NCI-H2081 (cell line): Measurements from ENCODE around the gene ARHGAP44.
"Not testable (repeated sequence)": the region's sequence is repeated elsewhere in the genome, so short reads cannot be mapped to it uniquely, and the experiment has no call there.

Experiments
- DNase-seq, 2 experiments: peaks; one replicate each; lab custom pipeline; 2025; lab: John Stamatoyannopoulos, UW

ARHGAP44 gene

DNA sequence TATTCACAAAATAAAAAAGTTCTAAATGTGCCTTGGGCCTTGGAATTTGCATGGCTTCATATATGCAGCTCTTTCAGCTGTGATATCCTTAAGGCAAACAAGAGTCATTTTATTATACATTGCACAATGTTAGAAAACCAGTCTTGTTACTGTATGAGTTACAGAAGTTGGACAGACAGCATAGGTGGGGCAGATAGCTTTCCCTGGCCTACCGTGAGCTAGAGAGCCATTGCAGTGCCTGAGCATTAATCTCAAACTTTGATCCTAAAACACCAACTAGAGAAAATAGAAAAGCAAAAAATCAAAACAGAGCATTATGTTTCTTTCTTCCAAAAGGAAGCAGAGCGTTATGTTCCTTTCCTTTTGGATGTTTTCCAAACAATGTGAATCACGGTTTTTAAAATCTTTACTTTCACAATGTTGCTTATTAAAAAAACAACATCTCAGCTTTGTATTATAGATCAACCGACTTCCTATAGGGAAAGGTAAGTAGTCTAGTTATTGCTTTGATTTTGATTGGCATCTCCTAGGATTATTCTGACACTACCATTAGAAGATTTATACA, 32.2 kb downstream of the ARHGAP44 start:
- DNase-seq = no peak

DNA sequence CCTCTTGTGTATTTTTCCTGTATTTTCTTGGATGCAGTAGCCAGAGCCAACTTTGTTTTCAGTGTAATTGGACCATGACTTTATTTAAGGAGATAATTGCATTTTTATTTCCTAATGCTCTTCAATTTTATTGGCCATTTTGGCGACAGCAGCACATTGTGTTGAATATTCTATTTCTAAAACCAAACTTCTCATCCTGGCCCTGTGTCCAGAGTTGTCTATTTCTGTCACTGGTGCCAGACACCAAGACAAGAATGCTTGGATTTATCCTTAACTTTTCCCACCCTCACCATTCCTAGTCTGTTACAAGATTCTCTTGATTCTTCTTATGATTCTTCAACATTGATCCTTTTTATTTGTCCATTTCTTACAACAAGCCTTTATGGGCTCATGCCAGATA, 37.1 kb downstream of the ARHGAP44 start:
- no peak for DNase-seq

DNA sequence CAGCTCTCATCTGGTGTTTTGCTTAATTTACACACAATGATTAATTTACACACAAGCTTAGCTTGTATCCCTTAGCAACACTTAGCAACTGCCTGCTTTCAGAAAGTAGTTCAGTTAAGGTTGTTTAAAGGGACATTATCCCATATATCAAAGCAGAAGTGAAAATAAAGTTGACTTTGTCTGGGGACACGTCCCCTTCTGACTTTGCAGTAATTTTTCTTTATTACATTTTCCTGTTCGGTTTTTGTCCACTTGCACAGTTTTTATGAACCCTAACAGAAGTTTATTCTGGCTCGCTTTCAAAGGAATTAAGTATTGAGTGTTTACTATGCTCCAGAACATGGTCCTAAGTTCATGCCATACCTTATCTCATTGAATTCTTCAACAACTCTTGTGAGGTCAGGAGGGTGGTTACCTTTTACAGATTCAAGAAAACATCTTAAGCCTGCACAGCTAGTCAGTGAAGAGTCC, 41.5 kb downstream of the ARHGAP44 start:
- no peak for DNase-seq

GRCh38 chr17:12831839-12832238, 42.5 kb downstream of the ARHGAP44 start:
- no peak for DNase-seq

- no peak for DNase-seq
Measured at GRCh38 chr17:12839042-12839441, 49.7 kb downstream of the ARHGAP44 start.

GRCh38 chr17:12842936-12843335, 53.6 kb downstream of the ARHGAP44 start:
- no peak for DNase-seq

GRCh38 chr17:12850996-12851395, 61.7 kb downstream of the ARHGAP44 start:
- no peak for DNase-seq

- DNase-seq = no peak
Measured at GRCh38 chr17:12851901-12852435, 62.7 kb downstream of the ARHGAP44 start.

DNA sequence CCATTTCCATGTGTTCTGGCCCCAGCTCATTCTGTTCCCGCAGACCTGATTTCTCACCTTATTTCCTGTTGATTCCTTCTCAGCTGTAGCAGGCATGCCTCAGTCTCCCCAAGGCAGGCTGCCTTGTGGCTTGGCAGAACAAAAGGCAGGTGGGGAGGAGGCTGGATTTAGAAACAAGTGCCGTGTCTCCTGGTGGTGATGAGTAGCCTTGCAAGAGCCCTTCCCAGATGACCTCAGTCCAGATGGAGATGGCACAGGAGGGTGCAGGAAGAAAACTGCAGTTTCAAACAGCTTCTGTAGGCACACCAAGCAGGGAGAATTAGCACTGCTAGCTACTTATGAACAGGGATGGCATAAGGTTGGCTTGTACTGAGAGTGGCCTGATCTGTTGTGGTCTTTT, 64.6 kb downstream of the ARHGAP44 start:
- DNase-seq = no peak

GRCh38 chr17:12856416-12856815, 67.1 kb downstream of the ARHGAP44 start:
- DNase-seq = no peak

GRCh38 chr17:12857592-12857991, 68.3 kb downstream of the ARHGAP44 start:
- no peak for DNase-seq

- no peak for DNase-seq
Measured at GRCh38 chr17:12859520-12859919, 70.2 kb downstream of the ARHGAP44 start.

DNA sequence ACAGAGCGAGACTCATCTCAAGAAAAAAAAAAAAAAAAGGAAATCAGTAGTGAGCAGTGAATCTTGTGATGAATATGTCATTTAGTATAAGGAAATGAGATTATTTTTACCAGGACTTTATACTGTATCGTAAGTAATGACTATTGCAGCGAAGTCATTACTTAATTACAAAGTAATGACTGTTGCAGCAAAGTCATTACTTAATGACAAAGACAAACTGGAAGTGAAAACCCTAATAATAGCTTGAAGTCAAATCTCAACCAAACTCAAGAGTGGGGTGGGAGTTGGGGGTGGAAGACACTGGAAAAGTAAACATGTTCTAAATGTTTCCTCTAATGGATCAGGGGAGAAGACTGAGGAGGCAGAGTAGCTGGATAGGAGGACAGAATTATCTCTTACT, 76.5 kb downstream of the ARHGAP44 start:
- DNase-seq = no peak

GRCh38 chr17:12866244-12866643, 76.9 kb downstream of the ARHGAP44 start:
- no peak for DNase-seq

DNA sequence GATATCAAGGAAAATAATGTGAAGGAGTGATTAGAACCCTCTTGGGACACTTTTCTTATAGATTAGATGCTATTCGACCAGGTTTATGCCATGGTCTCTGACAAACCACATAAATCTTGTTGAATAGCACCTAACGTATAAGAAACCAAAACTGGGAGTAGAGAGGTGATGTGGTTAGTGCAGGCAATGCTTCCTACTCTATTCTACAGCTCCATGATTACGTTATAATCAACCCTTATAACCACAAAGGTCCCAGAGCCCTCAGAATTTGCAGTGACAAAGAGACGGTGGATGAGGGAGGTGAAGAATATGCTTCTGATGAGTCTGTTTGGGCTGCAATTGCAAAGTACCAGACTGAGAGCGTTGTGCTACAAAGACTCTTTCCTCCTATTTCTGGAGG, 78.4 kb downstream of the ARHGAP44 start:
- DNase-seq = no peak

- DNase-seq = not testable (repeated sequence)
Measured at GRCh38 chr17:12873415-12874125, 84.3 kb downstream of the ARHGAP44 start.

DNA sequence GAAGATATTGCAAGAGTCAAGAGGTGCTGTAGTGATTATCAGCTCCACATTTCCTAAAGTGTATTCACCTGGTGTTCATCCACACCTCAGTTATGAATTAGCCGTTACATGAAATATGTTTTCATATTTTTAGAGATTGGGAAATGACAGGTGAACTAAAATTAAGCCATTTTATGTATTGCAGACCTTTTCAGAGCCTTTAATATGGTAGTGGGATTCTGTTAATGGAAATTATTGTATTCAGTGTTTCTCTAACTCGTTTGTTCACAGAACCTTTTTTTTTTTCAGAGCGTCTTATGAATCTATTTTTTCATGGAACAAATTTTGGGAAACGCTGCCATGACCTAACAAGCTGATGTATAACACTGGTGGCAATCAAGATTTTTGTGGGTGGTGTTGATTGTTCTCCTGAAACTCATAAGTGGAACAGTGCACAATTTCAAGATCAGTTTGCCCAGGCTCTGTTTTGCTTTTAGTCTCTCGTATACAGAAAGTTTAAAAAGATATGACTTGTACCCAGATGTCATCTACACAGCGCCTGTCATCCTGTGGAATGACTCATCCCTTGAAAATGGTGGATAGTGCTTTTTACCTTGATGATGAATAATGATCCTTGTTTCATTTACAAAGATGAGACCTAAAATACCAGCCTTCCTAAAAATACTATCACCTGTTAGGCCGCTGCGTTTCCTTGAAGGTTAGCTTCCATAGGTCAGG, 88.8 kb downstream of the ARHGAP44 start:
- DNase-seq = no peak

- DNase-seq = not testable (repeated sequence)
Measured at GRCh38 chr17:12879096-12879495, 89.8 kb downstream of the ARHGAP44 start.

DNA sequence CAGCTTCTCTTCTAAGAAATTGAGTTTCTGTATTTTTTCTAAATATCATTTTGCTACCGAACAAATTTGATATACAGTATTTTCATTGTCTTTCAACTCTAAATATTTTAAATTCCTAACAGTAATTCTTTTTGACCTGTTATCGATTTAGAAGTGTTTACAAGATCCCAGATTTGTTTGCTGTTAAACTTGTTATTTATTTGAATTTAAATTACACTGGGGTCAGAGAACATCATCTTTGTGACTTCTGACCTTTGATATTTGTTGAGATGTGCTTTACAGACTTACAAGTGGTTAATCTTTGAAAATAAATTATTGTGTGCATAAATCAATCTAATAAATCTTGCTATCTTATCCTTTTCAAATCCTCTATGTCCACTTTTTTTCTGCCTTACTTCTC, 94.2 kb downstream of the ARHGAP44 start:
- DNase-seq = no peak

DNA sequence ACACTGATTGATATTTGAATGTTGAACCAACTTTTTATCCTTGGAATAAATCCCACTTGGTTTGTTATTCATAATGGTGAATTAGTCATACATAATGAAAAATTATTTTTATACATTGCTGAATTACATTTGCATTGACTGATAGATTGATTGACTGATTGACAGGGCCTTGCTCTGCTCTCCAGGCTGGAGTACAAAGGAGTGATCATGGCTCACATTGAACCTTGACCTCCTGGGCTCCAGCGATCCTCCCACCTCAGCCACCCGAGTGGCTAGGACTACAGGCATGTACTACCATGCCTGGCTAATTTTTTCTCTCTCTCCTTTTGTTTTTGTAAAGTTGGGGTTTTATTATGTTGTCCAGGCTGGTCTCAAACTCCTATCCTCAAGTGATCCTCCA, 97.8 kb downstream of the ARHGAP44 start:
- DNase-seq = no peak

- DNase-seq = no peak
Measured at GRCh38 chr17:12896180-12896785, 107.0 kb downstream of the ARHGAP44 start.

DNA sequence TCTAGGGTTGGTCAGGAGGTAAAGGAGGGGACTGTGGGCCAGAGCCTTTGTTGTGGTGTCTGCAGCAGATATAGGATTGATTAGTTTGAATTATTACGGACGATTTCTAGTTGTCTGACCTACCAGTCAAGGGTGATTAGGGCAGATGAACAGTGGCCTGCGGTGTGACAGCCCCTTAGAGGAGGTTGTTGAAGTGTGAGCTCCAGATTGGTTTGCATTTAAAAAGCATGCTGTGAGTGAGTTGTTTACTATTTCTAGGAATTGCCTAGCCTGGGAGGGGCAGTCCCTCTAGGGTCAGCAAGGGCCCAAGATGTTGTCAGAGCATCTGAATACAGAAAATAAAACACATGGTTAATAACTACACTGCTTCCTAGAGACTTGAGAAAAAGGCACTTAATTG, 108.8 kb downstream of the ARHGAP44 start:
- DNase-seq = no peak

DNA sequence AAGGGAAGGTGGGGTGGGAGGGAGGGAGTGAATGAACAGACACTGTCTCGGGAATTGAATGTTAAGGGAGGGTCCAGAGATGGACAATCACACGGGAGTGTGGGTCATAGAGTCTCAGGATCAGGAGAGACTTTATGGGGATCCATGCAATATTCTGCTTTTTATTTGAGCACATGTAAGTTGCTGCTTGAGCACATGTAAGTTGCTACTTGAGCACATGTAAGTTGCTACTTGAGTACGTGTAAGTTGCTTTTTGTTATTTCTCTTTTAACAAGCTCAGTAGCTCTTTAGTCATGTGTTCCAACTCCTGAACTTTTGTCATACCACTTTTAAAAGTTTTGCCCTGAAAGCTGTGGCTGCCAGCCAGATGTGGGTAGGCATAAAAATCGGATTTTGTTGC, 110.3 kb downstream of the ARHGAP44 start:
- no peak for DNase-seq
